OCI-LY3 (cell line): ENCODE results near the gene LAMA4.

Source experiments
- H2AFZ ChIP-seq: fragments of 200-600, 300-600 bp; shearing (Covaris generic); 2 replicates; pipeline ENCODE4 v1.6.0; 2014; ENCODE audit warnings: antibody characterized with exemption, low read depth, low read length
- H3K27ac ChIP-seq: fragments of 200-600, 300-600 bp; sonication (generic); 2 replicates; pipeline ENCODE4 v1.5.1; 2014; ENCODE audit warnings: mild to moderate bottlenecking, low read length, moderate library complexity, mixed read lengths
- H3K27me3 ChIP-seq: fragments of 200-600, 300-600 bp; sonication (generic); 2 replicates; pipeline ENCODE4 v1.6.1; 2014; ENCODE audit warnings: low read depth, low read length, mixed read lengths
- H3K36me3 ChIP-seq: fragments of 200-600, 300-600 bp; sonication (generic); replicated peaks from 2 replicates; pipeline ENCODE3; 2014; ENCODE audit warnings: low read depth, low read length, mixed read lengths
- H3K4me1 ChIP-seq: fragments of 300-600, 200-600 bp; sonication (generic); 2 replicates; pipeline ENCODE4 v1.6.1; 2014; ENCODE audit warnings: low read length, mixed read lengths
- H3K4me2 ChIP-seq: fragments of 200-600, 300-600 bp; sonication (generic); 2 replicates; pipeline ENCODE4 v1.6.1; 2014; ENCODE audit warnings: low read length, mixed read lengths
- H3K4me3 ChIP-seq: fragments of 300-600, 200-600 bp; sonication (generic); 2 replicates; pipeline ENCODE4 v1.5.1; 2014; ENCODE audit warnings: antibody characterized with exemption, mild to moderate bottlenecking, low read length, moderate library complexity
- H3K79me2 ChIP-seq: fragments of 300-600, 200-600 bp; shearing (Covaris generic); 2 replicates; pipeline ENCODE4 v1.6.1; 2014; ENCODE audit warnings: mild to moderate bottlenecking, low read length, mixed read lengths
- H3K9ac ChIP-seq: fragments of 300-600, 200-600 bp; shearing (Covaris generic); 2 replicates; pipeline ENCODE4 v1.6.0; 2014; ENCODE audit warnings: mild to moderate bottlenecking, low read length, moderate library complexity
- H3K9me3 ChIP-seq: fragments of 200-600, 300-600 bp; shearing (Covaris generic); 2 replicates; pipeline ENCODE4 v1.6.1; 2014; ENCODE audit warnings: low read length, mixed read lengths; ENCODE audit not compliant: insufficient read depth
- H4K20me1 ChIP-seq: fragments of 200-600, 300-600 bp; sonication (generic); 2 replicates; pipeline ENCODE4 v1.6.1; 2016; ENCODE audit warnings: low read length, mixed read lengths; ENCODE audit not compliant: insufficient read depth
- CTCF ChIP-seq: fragments of 200-600, 300-600 bp; sonication (generic); IDR thresholded peaks from 2 replicates; pipeline ENCODE4 v1.5.1; 2014; ENCODE audit warnings: antibody characterized with exemption, low read length, low read depth
- EZH2phosphoT487 ChIP-seq: fragments of 200-600 bp; shearing (Covaris generic); IDR thresholded peaks from 2 replicates; pipeline ENCODE4 v1.6.1; 2018; ENCODE audit warnings: antibody characterized with exemption, mixed run types, low read depth

LAMA4 gene

GRCh38 chr6:112253498-112253840 is 898 bp downstream of the LAMA4 start:
- no peaks in the 10 kb centered on the region for H3K27me3 ChIP-seq
- no peak for TF ChIP-seq CTCF
- TF ChIP-seq EZH2phosphoT487 = no peak
- no peaks in the 10 kb centered on the region for H3K4me1 ChIP-seq
- H3K4me2 ChIP-seq = no peak overlapping the region
- no peaks in the 10 kb centered on the region for H3K36me3 ChIP-seq
- no peak overlapping the region for H3K9ac ChIP-seq
- no peak overlapping the region for H3K4me3 ChIP-seq
- no peaks in the 10 kb centered on the region for H3K9me3 ChIP-seq
- H2AFZ ChIP-seq = no peak overlapping the region
- no peaks in the 10 kb centered on the region for H3K79me2 ChIP-seq
- no peaks in the 10 kb centered on the region for H4K20me1 ChIP-seq
- H3K27ac ChIP-seq = no peak overlapping the region

GRCh38 chr6:112252571-112253497 is 1.5 kb downstream of the LAMA4 start:
- Histone ChIP-seq H3K4me2 (no peak overlapping the region), H3K27ac (no peak overlapping the region), H4K20me1 (no peaks in the 10 kb centered on the region), H3K27me3 (no peaks in the 10 kb centered on the region), H3K79me2 (no peaks in the 10 kb centered on the region), H3K9ac (no peak overlapping the region), H3K36me3 (no peaks in the 10 kb centered on the region), H3K4me1 (no peaks in the 10 kb centered on the region), H3K9me3 (no peaks in the 10 kb centered on the region), H2AFZ (no peak overlapping the region), H3K4me3 (no peak overlapping the region)
- TF ChIP-seq EZH2phosphoT487 (no peak), CTCF (no peak)

- Histone ChIP-seq H4K20me1 (no peaks in the 10 kb centered on the region), H3K27ac (no peak overlapping the region), H3K79me2 (no peaks in the 10 kb centered on the region), H3K4me2 (no peak overlapping the region), H3K4me3 (no peak overlapping the region), H2AFZ (no peak overlapping the region), H3K9me3 (no peaks in the 10 kb centered on the region), H3K4me1 (no peaks in the 10 kb centered on the region), H3K36me3 (no peaks in the 10 kb centered on the region), H3K27me3 (no peaks in the 10 kb centered on the region), H3K9ac (no peak overlapping the region)
- TF ChIP-seq EZH2phosphoT487 = no peak
- no peak for TF ChIP-seq CTCF
Measured at GRCh38 chr6:112251171-112251875, 3.0 kb downstream of the LAMA4 start.

- Histone ChIP-seq H3K4me2 (no peak overlapping the region), H3K27ac (no peak overlapping the region), H3K36me3 (no peaks in the 10 kb centered on the region), H2AFZ (no peak overlapping the region), H3K4me1 (no peaks in the 10 kb centered on the region), H3K79me2 (no peaks in the 10 kb centered on the region), H3K4me3 (no peak overlapping the region), H3K9me3 (no peaks in the 10 kb centered on the region), H3K9ac (no peak overlapping the region), H3K27me3 (no peaks in the 10 kb centered on the region), H4K20me1 (no peaks in the 10 kb centered on the region)
- no peak for TF ChIP-seq CTCF
- TF ChIP-seq EZH2phosphoT487 = no peak
Measured at GRCh38 chr6:112249489-112249888, 4.9 kb downstream of the LAMA4 start.
